ENCODE data around the gene RYR1. TPM values are rescaled to one million over a fixed set of nuclear protein-coding genes. Genes with fewer than 3 reads are reported as not detected.
"Not testable (repeated sequence)": the region's sequence is repeated elsewhere in the genome, so short reads cannot be mapped to it uniquely, and the experiment has no call there.

The RYR1 gene
- total and polyA plus RNA-seq, 5 experiments from 2014 or later, result 0.07 to 1.3 (median 0.93) TPM; not detected in 2

DNA sequence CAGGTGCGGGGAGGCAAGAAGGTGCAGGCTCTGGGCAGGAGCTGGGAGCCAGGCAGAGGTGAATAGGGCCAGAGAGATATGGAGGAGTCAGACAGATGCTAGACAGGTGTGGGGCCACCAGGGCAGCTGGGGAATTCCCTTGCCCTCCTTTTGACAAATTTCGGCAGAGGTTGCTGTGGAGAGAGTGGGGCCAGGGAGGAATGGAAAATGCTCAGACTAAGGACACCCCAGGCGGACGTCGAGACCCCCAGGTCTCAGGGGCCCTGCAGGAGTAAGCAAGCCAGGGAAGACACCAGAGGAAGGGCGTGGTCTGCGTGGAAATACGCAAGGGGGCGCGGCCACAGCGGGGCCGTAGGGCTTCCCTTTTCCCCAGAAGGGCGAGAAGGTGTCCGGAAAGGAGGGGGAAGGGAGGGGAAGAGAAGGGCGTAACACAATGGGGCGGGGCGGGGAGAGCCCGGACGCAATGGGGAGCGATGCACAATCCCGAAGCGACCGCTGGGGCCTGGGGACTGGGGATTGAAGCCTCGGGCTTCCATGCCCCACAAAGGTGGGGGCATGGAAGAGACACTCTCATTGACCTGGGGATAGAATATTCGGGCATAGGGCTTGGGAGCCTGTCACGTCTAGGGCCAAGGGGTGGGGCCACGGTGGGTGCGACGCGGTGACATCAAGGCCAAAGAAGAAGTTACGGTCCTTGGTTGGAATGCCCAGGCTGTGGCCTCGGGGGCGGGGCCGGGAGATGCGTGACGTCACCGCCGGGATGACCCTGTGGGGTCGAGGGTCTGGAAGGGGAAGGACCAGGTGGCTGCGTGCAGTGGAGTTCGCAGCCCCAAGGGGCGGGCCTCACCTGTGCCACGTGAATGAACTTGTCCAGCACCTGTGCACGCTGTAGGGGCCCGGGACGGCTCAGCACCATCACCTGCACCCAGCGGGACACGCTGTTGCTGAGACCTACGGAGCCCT, 15.7 kb upstream of the RYR1 start:
- peaks cover 0 to 3% (median 0%) of the 10 kb centered on the region in 5 donors for H3K27me3 Mint-ChIP-seq
- H3K4me1 Mint-ChIP-seq, result peaks cover 12 to 24% (median 16%) of the 10 kb centered on the region in 4 donors
- peak overlapping the region; percentile 77 to 88 (median 84) for H3K4me3 Mint-ChIP-seq
- no peaks in the 10 kb centered on the region for H3K36me3 Mint-ChIP-seq
- DNase-seq (peak in 8 of 10 donors; percentile 14 to 35 (median 27)), ATAC-seq (peak; percentile 75 to 79)
- POLR2A ChIA-PET, result interaction anchor here (1.4 to 1.5 kb wide), 2 partner anchors 8 to 15 kb away, joined by 3 to 4 read pairs; partner anchors contain the start of genes FAM98C and RASGRP4
- H3K9me3 Mint-ChIP-seq, result no peaks in the 10 kb centered on the region
- H3K27ac Mint-ChIP-seq, result peak overlapping the region; percentile 25 to 91 (median 76)

DNA sequence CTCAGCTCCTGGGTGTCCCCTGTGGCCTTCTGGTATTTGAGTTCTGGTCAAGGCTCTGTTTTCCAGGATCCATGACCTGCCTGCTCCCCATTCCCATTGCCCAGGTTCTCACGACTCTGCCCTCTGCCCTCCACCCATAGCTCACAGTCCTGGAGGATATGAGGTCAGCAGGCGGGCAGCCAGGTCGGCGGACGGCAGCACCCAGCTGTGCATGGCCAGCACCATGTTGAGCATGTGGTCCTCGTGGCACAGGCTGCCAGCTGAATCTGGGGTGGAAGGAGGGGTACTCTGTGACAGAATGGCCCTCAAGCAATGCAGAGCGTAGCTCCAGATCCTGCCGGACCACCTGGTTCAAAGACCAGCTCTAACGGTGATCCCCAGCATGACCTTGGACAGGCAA, 12.6 kb upstream of the RYR1 start:
- Mint-ChIP-seq H3K36me3 (no peaks in the 10 kb centered on the region), H3K27ac (no peak overlapping the region), H3K4me3 (no peak overlapping the region), H3K4me1 (peaks cover 12 to 28% (median 22%) of the 10 kb centered on the region in 4 donors), H3K27me3 (peaks cover 0 to 6% (median 2%) of the 10 kb centered on the region in 5 donors), H3K9me3 (no peaks in the 10 kb centered on the region)
- DNase-seq, result no peak
- ATAC-seq, result no peak
- POLR2A ChIA-PET, result no interaction called here

DNA sequence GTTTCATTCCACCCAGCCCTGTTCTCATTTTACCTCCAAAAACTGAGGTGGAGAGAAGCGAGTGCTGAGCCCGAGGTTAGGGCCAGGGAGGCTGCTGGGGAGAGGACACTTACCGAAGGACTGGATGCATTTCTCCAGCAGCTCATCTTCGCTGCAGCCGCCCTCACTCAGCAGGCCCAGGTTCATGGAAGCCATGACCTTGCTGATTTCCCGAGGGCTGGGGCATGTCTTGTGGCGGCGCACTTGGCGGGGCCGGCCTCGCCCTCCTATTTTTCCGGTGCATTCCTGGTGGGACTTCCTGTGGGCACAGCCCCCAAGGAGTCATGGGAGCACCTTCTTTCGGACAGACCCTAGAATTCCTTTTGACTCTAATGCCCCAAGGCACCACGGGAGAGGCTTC, 11.6 kb upstream of the RYR1 start:
- H3K4me1 Mint-ChIP-seq, result peaks cover 14 to 31% (median 27%) of the 10 kb centered on the region in 4 donors
- no peak overlapping the region for H3K4me3 Mint-ChIP-seq
- no peaks in the 10 kb centered on the region for H3K36me3 Mint-ChIP-seq
- ATAC-seq (no peak), DNase-seq (no peak)
- POLR2A ChIA-PET, result no interaction called here
- H3K9me3 Mint-ChIP-seq, result no peaks in the 10 kb centered on the region
- H3K27me3 Mint-ChIP-seq, result peaks cover 0 to 8% (median 3%) of the 10 kb centered on the region in 5 donors
- H3K27ac Mint-ChIP-seq, result no peak overlapping the region

DNA sequence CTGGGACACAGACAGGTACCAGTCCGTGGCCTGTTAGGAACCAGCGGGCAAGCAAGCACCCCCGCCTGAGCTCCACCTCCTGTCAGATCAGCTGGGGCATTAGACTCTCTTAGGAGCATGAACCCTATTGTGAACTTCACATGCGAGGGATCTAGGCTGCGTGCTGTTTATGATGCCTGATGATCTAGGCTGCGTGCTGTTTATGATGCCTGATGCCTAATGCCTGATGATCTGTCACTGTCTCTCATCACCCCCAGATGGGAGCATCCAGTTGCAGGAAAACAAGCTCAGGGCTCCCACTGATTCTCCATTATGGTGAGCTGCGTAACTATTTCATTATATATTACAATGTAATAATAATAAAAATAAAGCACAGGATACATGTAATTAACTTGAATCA, 11.1 kb upstream of the RYR1 start:
- DNase-seq (no peak), ATAC-seq (no peak)
- Mint-ChIP-seq H3K36me3 (no peaks in the 10 kb centered on the region), H3K27me3 (peaks cover 0 to 9% (median 3%) of the 10 kb centered on the region in 5 donors), H3K9me3 (no peaks in the 10 kb centered on the region), H3K27ac (no peak overlapping the region), H3K4me3 (no peak overlapping the region), H3K4me1 (peaks cover 8 to 25% (median 22%) of the 10 kb centered on the region in 4 donors)
- POLR2A ChIA-PET, result no interaction called here

DNA sequence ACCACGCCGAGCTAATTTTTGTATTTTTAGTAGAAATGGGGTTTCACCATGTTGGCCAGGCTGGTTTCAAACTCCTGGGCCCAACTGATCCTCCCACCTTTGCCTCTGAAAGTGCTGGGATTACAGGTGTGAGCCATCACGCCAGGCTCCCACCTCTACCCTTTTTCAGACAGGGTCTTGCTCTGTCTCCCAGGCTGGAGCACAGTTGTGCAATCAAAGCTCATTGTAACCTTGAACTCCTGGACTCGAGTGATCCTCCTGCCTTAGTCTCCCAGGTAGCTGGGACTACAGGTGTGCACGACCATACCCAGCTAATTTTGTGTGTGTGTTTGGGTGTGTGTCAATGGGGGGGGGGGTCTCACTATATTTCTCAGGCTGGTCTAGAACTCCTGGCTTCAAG, 9.2 kb upstream of the RYR1 start:
- H3K9me3 Mint-ChIP-seq, result no peaks in the 10 kb centered on the region
- POLR2A ChIA-PET, result interaction anchor here (0.6 to 0.7 kb wide), 2 partner anchors 81 to 902 kb away, joined by 3 to 4 read pairs; no protein-coding TSS in a partner anchor
- H3K4me3 Mint-ChIP-seq, result no peak overlapping the region

DNA sequence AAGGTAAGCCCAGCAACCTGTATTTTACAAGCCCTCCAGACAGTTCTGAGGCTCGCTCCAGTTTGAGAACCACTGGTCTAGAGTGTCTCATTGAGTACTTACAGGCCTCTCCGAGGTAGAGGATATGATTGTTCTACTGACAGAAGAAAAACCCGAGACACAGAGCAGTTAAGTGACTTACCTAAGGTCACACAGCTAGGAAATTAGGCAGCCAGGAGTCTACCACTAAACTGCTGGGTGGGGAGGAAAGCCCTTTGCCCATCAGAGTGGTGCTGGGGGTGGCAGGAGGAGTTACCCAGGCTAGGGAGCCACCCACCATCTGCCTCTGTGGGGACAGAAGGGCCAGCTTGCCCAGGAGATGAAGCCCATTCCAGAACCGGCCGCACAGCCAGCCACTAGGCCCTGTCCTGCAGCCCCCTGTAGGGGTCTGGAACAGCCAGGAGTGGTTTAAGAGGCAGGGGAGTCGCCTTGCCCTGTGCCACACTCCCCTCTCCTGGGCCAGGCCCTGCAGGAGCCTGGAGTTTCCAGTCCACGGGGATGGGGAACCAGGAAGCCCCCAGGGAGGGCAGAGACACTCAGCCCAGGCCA, 8.2 kb upstream of the RYR1 start:
- Mint-ChIP-seq H3K4me3 (peak overlapping the region in 5 of 10 donors; percentile 48 to 65 (median 52)), H3K27ac (no peak overlapping the region), H3K36me3 (no peaks in the 10 kb centered on the region), H3K4me1 (peaks cover 1 to 16% (median 8%) of the 10 kb centered on the region in 4 donors), H3K27me3 (peaks cover 0 to 19% (median 3%) of the 10 kb centered on the region in 5 donors), H3K9me3 (no peaks in the 10 kb centered on the region)
- POLR2A ChIA-PET, result interaction anchor here (0.7 to 1.0 kb wide), 2 partner anchors 8 to 80 kb away, joined by 4 read pairs; no protein-coding TSS in a partner anchor
- DNase-seq, result no peak
- ATAC-seq, result no peak

More for the DNA sequence above, 9.2 kb upstream of the RYR1 start:
- Mint-ChIP-seq H3K27me3 (peaks cover 0 to 19% (median 3%) of the 10 kb centered on the region in 5 donors), H3K36me3 (no peaks in the 10 kb centered on the region), H3K4me1 (peaks cover 1 to 16% (median 8%) of the 10 kb centered on the region in 4 donors), H3K27ac (no peak overlapping the region)
- DNase-seq (no peak), ATAC-seq (no peak)

DNA sequence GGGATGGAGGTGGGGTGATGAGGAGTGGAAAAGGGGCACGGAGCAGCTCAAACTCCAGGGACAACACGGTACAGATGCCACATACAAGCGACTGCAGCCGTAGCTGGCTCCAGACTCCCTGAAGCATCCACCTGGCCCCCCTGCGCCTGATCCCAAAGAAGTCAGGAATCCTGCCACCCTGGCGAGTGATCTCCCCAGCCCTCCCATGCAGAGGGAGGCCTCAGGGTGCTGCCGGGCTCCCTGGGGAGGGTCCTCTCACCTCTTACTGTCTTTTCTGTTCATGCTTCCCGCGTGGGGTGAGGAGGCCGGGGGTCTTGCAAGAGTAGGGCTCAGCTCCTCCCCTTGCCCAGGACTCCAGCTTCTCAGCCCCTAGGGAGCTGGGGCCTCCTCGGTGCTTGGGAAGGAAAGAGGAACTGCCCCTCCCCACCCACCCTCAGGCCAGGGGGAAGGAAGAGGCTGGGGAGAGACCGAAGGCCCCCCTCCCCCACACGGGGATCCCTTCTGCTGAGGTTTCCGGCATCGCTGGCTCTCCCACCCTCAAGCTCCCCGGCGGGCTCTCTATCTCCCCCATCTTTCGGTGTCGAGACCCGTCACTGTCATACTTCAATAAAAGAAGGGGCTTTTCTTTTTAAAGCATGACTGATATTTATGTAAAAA, 7.6 kb upstream of the RYR1 start, which contains the start of gene RASGRP4:
Gene RASGRP4, minus strand, starts transcription at position 410 of the 657 bp plus-strand sequence. Its CDS starts 128 bp downstream, at position 282.
- Mint-ChIP-seq H3K4me3 (peak within 1 kb of the TSS; percentile 38 to 81 (median 68)), H3K4me1 (peaks cover 1 to 16% (median 8%) of the 10 kb centered on the region in 4 donors), H3K27ac (peak within 1 kb of the TSS in 4 of 10 donors; percentile 23 to 70 (median 45)), H3K36me3 (no peaks in the 10 kb centered on the region), H3K27me3 (peaks cover 0 to 19% (median 3%) of the 10 kb centered on the region in 5 donors), H3K9me3 (no peaks in the 10 kb centered on the region)
- DNase-seq, result peak in 7 of 10 donors; percentile 11 to 53 (median 47)
- ATAC-seq, result peak; percentile 53 to 96
- POLR2A ChIA-PET, result interaction anchor here (1.0 kb wide), 1 partner anchor 9 kb away, joined by 4 read pairs; no protein-coding TSS in a partner anchor

DNA sequence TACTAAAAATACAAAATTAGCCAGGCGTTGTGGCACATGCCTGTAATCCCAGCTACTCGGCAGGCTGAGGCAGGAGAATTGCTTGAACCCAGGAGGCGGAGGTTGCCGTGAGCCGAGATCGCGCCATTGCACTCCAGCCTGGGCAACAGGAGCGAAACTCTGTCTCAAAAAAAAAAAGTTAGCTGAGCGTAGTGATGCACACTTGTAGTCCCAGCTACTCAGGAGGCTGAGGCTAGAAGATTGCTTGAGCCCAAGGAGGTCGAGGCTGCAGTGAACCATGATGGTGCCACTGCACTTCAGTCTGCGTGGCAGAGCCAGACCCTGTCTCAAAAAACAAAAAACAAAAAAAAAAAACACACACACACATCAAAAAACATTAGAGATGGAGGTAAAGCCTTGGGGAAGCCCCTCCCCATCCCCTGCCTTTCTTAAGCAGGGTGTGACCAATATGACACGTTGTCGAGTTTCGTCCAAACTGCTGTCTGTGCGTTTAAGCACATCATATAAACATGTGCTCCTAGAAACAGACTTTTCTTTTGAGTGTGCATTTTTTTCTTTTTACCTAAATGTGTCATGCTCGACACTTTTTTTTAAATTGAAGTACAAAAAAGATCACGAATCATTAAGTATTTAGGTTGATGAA, 6.3 kb upstream of the RYR1 start:
- POLR2A ChIA-PET, DNase-seq, H3K36me3 Mint-ChIP-seq, H3K27ac Mint-ChIP-seq, ATAC-seq, H3K9me3 Mint-ChIP-seq, H3K4me3 Mint-ChIP-seq: not testable (repeated sequence)
- H3K27me3 Mint-ChIP-seq, result peaks cover 0 to 19% (median 3%) of the 10 kb centered on the region in 5 donors
- peaks cover 1 to 16% (median 8%) of the 10 kb centered on the region in 4 donors for H3K4me1 Mint-ChIP-seq

DNA sequence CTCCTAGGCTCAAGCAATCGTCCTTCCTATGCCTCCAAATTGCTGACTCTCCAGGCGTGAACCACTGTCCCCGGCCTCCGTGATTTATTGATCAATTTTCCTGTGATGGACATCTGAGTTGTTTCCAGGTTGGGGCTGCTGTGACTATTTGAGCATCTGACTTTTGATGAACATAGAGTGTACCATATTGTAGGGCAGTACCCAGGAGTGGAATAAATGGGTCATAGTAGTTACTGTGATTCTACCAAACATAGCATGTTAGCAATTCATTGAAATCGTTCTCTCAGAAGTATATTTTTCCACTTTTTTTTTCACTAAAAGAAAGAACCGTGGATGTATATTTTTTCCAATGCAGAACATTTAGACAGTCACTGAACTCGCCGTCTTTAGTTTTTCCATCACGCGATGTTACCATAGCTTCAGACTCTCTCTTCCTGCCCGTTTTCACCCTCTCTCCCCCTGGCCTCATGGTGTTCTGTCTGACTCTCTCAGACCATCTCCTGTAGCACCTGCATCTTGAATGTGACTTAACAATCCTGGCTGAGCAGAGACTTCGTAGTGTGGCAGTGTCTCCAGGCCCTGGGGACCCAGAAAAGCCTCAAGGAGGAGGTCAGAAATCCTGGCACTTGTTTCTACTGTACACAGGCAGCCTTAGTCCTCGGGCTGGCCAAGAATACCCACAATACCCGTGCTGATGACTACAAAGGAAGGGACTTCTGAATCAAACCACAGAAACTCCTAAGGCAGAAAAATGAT, 4.3 kb upstream of the RYR1 start:
- no peak for DNase-seq

DNA sequence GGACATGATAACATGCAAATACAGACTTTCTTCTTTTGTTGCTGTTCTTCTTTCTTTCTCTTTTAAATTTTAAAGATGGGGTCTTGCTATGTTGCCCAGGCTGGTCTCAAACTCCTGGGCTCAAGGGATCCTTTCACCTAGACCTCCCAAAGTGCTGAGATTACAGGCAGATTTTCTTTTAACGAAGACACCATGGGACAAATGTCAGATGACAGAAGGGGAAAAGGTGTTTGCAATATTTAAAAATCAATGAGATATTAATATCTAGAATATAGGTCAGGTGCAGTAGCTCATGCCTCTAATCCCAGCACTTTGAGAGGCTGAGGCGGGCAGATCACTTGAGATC, 3.7 kb upstream of the RYR1 start:
- peaks cover 7 to 21% (median 12%) of the 10 kb centered on the region in 5 donors for H3K27me3 Mint-ChIP-seq
- ATAC-seq (no peak), DNase-seq (no peak)
- H3K9me3 Mint-ChIP-seq, result no peaks in the 10 kb centered on the region
- peaks cover 6 to 28% (median 16%) of the 10 kb centered on the region in 4 donors for H3K4me1 Mint-ChIP-seq
- H3K36me3 Mint-ChIP-seq, result no peaks in the 10 kb centered on the region
- POLR2A ChIA-PET, result no interaction called here
- no peak overlapping the region for H3K27ac Mint-ChIP-seq
- no peak overlapping the region for H3K4me3 Mint-ChIP-seq

More for the DNA sequence above, 4.3 kb upstream of the RYR1 start:
- Mint-ChIP-seq H3K4me1 (peaks cover 4 to 24% (median 14%) of the 10 kb centered on the region in 4 donors), H3K4me3 (no peak overlapping the region), H3K27me3 (peaks cover 5 to 21% (median 9%) of the 10 kb centered on the region in 5 donors), H3K36me3 (no peaks in the 10 kb centered on the region), H3K9me3 (no peaks in the 10 kb centered on the region), H3K27ac (peak overlapping the region in 1 of 10 donors; percentile 19)
- ATAC-seq, result no peak
- POLR2A ChIA-PET, result no interaction called here

DNA sequence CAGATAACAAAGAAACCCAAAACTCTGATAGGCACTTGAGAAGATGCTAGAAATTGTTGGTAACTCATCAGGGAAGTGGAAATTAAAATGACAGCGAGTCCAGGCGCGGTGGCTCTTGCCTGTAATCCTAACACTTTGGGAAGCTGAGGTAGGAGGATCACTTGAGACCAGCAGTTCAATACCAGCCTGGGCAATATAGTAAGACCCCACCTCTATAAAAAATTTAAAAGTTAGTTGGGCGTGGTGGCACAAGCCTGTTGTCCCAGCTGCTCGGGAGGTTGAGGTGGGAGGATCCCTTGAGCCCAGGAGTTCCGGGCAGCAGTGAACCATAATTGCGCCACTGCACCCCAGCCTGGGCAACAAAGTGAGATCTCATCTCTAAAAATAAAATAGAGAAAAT, 2.6 kb upstream of the RYR1 start:
- no peaks in the 10 kb centered on the region for H3K9me3 Mint-ChIP-seq
- ATAC-seq (no peak), DNase-seq (no peak)
- no peak overlapping the region for H3K27ac Mint-ChIP-seq
- H3K4me1 Mint-ChIP-seq, result peaks cover 6 to 18% (median 14%) of the 10 kb centered on the region in 4 donors
- no peak overlapping the region for H3K4me3 Mint-ChIP-seq
- POLR2A ChIA-PET, result no interaction called here
- no peaks in the 10 kb centered on the region for H3K36me3 Mint-ChIP-seq
- H3K27me3 Mint-ChIP-seq, result peaks cover 7 to 30% (median 13%) of the 10 kb centered on the region in 5 donors

Measured in naive thymus-derived CD8-positive, alpha-beta T cell (primary cell).